ENCODE measurements around the gene MED1.
"Not testable (repeated sequence)": the region's sequence is repeated elsewhere in the genome, so short reads cannot be mapped to it uniquely, and the experiment has no call there.

Gene MED1

GRCh38 chr17:39450051-39450450 is 1.0 kb downstream of the MED1 start:
- peak overlapping the region; percentile 99; the same call in 1 of the 2 replicates for H3K4me3 ChIP-seq (ENCODE audit: low read depth, low read length)
- DNase-seq (ENCODE audit: low read depth) = no peak
- TF ChIP-seq CTCF (IDR thresholded peaks at IDR 0.05; ENCODE audit: low read depth, low read length, missing control alignments) = no peak

- no peak for DNase-seq (ENCODE audit: low read depth)
- no peak overlapping the region for H3K4me3 ChIP-seq (ENCODE audit: low read depth, low read length)
- TF ChIP-seq CTCF (IDR thresholded peaks at IDR 0.05; ENCODE audit: low read depth, low read length, missing control alignments) = no peak
Measured at GRCh38 chr17:39447561-39447960, 3.5 kb downstream of the MED1 start.

GRCh38 chr17:39443326-39443725 is 7.7 kb downstream of the MED1 start:
- no peak for TF ChIP-seq CTCF (IDR thresholded peaks at IDR 0.05; ENCODE audit: low read depth, low read length, missing control alignments)
- DNase-seq (ENCODE audit: low read depth) = no peak
- H3K4me3 ChIP-seq (ENCODE audit: low read depth, low read length) = no peak overlapping the region

GRCh38 chr17:39439868-39440267 is 11.2 kb downstream of the MED1 start:
- H3K4me3 ChIP-seq (ENCODE audit: low read depth, low read length); DNase-seq (ENCODE audit: low read depth): not testable (repeated sequence)

- H3K4me3 ChIP-seq (ENCODE audit: low read depth, low read length) = no peak overlapping the region
- no peak for TF ChIP-seq CTCF (IDR thresholded peaks at IDR 0.05; ENCODE audit: low read depth, low read length, missing control alignments)
- DNase-seq (ENCODE audit: low read depth) = no peak
Measured at GRCh38 chr17:39429600-39429999, 21.5 kb downstream of the MED1 start.

- TF ChIP-seq CTCF (IDR thresholded peaks at IDR 0.05; ENCODE audit: low read depth, low read length, missing control alignments) = no peak
- H3K4me3 ChIP-seq (ENCODE audit: low read depth, low read length) = no peak overlapping the region
- DNase-seq (ENCODE audit: low read depth) = no peak
Measured at GRCh38 chr17:39416141-39416540, 34.9 kb downstream of the MED1 start.

- no peak for DNase-seq (ENCODE audit: low read depth)
- TF ChIP-seq CTCF (IDR thresholded peaks at IDR 0.05; ENCODE audit: low read depth, low read length, missing control alignments) = no peak
- no peak overlapping the region for H3K4me3 ChIP-seq (ENCODE audit: low read depth, low read length)
Measured at GRCh38 chr17:39410279-39410678, 40.8 kb downstream of the MED1 start.

GRCh38 chr17:39408360-39408759 is 42.7 kb downstream of the MED1 start:
- no peak overlapping the region for H3K4me3 ChIP-seq (ENCODE audit: low read depth, low read length)
- DNase-seq (ENCODE audit: low read depth) = no peak
- TF ChIP-seq CTCF (IDR thresholded peaks at IDR 0.05; ENCODE audit: low read depth, low read length, missing control alignments) = no peak
